NCI-H2081 treated with DMSO at 0.1 percent for 48 hours (cell line): ENCODE data around the gene TTC29.
"Not testable (repeated sequence)": the region's sequence is repeated elsewhere in the genome, so short reads cannot be mapped to it uniquely, and the experiment has no call there.

Experiments used
- DNase-seq: peaks from one replicate; lab custom pipeline; 2025; lab: John Stamatoyannopoulos, UW

Gene TTC29

DNA sequence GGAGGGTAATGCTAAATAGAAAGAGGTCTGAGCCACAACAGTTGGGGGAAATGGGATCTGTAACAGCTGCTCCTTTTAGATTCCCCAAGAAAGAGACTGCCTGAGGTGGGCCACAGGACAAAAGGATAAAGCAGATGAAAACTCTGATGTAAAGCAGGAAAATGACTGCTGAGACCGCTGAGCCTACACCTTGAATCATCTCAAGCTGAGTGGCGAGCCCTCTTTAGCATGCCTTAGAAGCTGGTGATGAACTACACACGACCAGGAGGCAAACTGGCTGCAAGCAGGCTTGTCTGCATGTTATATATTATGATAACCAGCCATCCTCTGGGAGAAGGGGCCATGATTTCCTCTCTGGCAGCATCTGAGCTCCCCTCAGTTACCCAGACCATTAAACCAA is 88.4 kb downstream of the TTC29 start:
- DNase-seq: no peak

DNA sequence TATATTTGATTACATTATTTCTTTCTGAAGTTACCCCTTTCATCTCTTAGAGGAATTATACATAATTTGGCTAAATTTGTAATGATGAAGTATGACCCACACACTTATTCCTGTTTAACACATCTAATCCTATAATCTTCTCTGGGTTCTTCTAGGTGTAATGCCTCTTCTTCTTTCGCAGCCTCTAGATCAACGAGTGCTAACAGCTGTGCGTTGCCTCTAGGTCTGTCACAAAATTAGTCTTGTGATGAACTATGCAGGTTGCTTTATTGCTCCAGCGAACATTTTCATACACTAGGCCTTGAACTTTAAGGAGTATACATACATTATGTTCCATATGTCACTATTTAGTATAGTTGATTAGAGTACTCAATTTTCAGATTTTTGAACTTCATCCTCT is 89.9 kb downstream of the TTC29 start:
- DNase-seq: no peak

DNA sequence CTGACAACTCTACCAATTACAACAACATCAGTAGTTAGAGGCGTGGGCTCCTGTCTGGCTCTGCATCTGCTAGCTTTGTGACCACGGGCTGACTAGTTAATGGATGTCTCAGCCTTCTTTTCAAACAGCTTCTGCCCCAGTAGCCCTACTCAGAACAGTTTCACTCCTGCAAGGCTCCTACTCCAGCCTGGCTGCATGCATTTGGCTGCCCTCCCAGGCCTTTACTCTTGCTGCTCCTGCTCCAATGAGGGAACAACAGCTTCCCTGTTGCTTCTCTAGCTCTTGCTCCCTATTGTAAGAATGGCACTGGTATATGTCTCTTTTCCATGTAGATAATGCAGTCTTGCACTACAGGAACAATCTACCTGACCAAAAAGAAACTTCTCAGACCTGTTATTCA is 93.3 kb downstream of the TTC29 start:
- no peak for DNase-seq

DNA sequence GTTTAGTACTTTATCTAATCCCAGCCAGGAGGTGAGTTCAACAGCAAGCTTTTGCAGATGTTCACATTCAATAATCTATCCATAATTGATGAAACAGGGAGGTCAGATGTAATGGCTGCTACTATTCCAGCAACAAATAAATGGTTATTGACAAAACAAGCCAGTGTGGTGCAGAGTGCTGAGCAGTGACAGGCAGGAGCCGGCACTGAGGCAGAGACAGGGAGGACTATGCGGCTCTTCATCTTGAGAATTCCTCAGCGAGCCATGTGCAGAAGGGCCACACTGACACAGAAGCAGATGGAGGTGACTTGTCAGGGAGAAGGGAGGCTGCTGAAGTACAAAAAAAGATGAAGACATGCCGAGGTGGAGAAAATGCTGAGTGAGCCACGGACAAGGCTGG is 98.3 kb downstream of the TTC29 start:
- DNase-seq: no peak

DNA sequence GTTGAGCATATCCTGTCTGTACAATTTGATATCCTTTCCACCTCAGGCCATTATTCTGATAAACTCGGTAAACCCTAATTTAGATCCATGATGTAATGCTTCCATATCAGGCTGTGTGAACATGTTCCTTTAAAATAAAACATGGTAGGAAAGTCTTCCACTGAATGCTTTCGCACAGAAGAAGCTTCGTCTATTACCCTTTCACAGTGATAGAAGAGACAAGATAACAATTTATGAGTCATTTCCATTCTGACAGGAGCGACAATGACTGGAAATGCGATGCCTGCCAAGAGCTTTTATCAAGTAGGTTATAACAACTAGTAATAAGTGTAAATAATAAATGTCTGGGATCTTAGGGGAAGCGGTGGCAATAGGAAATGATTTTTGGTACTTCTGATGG is 98.8 kb downstream of the TTC29 start:
- no peak for DNase-seq

DNA sequence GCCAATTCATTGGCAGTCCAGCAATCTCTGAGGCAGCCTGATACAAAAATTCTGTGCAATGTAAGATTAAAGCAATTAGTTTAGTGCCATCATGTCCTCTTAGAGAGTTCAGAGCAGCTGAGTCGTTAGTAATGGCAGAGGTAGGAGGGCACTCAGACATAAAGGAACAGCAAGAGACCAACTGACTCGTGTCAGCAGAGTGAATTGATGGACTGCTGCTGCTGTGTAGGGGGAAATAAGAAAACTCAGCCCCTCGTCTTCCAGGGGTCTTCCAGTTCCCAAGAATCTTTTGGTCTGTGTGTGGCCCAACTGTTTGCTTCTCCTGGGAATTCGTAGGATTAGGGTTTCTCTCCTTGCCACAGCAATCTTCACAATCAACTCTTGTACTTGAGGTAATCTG is 100.9 kb downstream of the TTC29 start:
- no peak for DNase-seq

DNA sequence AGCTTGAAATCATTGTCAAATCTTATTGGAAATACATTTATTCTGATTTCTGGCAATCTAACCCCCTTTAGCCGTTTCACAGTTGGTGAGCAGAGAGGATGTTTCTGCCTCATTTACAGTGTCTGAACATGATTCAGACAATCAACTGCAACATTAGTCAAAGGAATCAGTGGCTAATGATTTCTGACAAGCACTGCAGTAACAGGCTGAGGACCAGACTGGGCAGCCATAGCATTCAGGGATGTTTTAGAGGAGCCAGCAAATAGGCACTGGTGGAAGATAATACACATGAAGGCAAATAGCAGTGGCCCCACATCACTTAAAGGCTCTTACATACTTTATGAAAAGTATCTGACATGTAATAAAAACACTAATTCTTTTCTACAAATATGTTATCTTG is 102.8 kb downstream of the TTC29 start:
- DNase-seq: no peak

DNA sequence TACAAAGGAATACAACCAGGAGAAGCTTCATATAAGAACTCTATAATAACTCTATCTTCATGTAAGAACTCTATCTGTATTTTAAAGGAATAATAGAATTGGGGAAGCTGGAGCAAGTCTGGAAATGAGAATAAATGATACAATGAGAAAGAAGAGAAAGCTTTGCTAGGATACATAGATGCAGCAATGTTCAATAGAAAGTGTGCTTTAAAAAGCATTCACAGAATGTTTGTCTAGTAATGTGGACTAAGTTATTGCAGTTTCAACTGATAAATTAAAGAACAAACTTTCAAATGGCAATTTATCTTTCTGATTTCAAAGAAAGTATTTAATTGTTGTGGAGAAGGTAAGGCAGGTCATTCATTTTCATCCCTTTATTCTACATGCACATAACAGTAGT is 104.9 kb downstream of the TTC29 start:
- DNase-seq: no peak

DNA sequence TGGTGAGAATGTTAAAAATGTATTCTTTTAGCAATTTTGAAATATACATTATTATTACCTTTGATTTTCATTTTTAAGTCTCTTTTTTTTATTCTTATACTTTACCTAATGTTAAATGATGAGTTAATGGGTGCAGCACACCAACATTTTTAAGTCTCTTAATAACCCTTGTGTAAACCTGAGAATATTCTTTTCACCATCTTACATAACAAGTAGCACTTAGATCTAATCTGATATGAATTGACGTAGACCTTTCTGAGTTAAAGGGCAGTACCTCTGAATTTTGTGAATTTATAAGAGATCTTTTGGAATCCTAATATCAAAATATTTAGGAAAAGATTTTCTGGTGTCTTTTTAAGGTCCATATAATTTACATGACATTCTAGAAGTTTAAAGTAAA is 110.6 kb downstream of the TTC29 start:
- no peak for DNase-seq

DNA sequence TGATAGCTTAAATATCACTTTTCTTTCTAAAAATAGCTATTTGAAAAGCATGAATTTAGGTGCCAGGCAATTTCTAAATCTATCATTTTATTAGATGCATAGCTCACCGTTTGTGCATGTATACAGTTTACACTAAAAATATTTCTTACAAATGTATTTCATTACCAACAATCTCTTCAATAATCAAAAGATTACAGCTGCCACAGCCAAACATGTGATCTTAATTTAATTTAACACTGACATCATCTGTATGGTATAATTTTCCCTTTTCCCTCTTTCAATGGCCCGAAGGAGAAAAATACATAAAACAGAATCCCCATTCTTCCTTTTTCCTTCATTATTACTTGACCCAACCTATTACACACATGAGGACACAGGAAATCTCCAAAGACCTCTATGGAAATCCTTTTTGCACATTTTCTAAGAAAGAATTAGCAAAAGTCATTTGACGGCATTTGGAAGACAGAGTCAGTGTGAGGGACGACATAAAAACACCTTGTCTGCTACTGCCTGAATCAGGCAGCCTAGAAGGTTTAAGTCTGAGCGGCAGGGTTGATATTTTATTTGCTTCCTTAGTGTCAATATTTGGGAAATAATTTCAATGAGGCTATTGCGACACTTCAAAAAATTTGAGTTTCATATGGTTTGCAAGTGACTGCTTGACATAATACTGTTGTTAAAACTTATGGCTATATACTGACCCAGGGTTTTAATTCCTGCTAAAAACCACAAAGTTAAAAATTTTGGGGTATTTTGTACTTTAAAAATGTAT is 111.2 kb downstream of the TTC29 start:
- no peak for DNase-seq

DNA sequence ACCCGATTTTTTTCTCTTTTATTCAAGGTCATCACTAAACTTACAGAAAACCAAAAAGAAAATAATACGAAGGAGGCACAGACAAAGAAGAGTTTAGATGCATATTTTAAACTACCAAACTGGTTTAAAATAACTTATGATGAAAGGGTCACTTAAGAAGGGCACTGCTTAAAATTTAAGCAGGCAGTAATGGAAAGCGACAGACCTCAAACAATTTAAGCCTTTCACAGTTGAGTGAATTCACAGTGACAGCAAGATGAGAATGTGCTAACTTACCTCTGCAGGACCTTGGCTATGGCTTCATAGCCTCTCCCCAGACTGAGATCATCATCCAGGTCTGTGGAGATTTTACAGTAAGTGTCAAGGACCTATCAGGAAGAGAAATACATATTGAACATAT is 112.1 kb downstream of the TTC29 start:
- no peak for DNase-seq

DNA sequence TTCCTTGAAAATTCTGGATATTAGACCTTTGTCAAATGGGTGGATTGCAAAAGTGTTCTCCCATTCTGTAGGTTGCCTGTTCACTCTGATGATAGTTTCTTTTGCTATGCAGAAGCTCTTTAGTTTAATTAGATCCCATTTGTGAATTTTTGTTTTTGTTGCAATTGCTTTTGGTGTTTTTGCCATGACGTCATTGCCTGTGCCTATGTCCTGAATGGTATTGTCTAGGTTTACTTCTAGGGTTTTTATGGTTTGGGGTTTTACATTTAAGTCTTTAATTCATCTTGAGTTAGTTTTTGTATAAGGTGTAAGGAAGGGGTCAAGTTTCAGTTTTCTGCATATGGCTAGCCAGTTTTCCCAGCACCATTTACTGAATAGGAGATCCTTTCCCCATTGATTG is 122.7 kb downstream of the TTC29 start:
- not testable (repeated sequence) for DNase-seq

DNA sequence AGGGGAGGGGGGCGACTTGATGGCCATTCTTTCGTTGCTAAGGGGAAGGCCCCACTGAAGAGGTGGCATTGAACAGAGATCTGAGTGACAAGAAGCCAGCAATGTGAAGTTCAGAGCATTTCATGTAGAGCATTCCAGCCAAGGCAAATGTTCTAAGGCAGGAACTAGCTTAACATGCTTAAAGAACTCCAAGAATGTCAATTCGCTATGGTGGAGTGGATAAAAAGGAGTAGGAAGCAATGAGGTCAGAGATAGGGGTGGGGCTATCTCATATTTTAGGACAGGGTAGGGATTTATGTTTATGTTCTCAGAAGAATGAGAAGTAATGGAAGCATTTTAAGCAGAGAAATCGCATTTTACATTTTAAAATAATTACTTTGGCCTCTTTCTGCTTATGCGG is 130.9 kb downstream of the TTC29 start:
- DNase-seq: no peak

DNA sequence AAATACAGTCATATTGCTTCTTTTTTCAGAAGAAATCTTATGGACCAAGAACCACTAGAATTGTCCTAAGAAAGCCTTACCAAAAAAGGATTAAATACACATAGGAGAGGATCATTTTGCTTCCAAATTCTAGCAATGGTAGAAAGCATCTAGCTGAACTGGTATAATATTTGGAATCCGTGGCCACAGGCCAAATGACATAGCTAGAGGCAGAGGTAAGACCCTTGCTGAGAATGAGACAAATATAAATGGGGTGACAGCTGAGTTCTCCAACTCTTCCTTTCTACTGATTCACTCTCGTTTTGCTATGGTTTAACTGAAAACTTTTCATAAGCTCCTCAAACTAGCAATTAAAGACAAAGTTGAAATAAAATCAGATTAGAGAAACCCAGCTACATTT is 150.0 kb downstream of the TTC29 start:
- no peak for DNase-seq

DNA sequence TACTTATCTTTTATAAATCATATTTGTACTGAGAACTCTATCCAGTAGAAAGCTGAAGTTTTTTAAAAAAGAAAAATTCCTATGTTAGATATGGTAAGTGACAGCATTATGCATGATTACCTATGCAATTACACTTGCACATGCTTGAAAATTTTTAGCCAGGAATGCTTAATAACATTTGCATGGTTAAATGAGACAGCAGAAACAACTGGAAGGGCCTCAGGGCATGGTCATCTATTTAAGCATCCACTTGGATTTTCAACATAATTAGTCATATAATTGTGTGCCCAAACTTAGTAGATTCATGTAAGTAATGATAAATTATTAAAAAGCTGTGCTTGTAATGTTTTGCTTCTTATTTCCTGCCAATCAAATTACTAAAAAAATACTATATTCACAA is 151.9 kb downstream of the TTC29 start:
- DNase-seq: no peak

DNA sequence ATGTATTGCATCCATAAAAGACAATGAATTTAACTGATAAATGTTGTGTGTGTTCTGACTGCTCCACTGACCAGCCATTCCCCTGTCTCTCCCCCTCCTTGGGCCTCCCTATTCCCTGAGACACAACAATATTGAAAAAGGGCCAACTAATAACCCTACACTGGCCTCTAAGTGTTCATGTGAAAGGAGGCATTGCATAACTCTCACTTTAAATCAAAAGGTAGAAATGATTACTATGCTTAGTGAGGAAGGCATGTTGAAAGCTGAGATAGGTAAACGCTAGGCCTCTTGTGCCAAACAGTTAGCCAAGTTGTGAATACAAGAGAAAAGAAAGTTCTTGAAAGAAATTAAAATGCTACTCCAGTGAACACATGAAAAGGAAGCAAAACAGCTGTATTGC is 154.2 kb downstream of the TTC29 start:
- DNase-seq: no peak

DNA sequence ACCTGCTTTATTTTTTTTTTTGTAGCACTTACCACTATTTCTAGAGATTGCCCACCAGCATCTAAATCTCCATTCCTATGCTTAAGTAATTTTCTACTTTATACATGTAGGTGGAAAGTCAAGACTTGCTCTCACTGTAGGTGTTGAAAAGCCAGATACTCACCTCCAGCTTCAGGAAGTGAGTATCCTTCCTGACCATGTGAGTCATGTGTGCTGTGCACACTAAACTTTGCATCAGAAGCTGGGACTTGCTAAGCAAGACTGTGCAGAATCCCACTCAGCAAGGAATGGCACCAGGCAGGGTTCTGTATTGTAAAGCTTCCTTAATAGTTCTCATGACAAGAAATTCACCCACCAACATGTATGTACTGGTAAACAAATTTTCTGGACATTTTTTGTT is 155.1 kb downstream of the TTC29 start:
- DNase-seq: no peak

DNA sequence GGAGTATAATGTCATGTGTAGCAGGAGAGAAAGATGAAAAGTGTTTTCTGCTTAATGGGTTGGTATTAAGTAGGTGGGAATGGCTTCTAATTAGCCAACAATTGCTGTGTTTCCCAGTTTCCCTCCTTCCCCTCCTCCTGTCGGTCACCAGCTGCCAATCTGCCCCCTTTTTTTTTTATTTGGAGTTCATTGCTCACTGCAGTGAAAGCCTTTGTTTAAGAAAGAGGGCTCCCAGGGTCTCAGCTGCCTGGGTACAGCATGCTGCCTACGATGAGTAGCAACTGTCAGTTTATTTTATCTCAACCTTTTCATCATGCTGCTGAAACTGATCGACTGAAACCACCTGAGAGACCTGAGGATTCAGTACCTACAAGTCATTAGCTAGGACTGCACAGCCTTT is 157.9 kb downstream of the TTC29 start:
- no peak for DNase-seq

DNA sequence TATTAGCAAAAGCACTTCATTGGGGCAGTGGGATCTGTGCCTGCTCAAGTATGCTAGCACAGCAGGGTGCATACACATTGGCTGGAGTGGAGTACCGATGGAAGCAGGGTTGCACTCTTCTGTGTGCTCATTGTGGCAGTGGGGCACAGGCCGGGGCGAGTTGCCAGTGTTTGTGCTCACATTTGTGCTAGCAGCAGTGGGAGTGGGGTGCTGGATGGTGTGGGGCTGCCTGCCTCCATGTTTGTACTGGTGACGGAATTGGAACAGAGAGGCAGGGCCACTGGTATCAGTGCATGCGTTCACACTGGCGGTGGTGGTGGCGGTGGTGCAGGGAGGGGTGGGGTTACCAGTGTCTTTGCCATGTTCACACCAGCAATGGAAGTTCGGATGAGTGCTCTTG is 169.0 kb downstream of the TTC29 start:
- DNase-seq: no peak

DNA sequence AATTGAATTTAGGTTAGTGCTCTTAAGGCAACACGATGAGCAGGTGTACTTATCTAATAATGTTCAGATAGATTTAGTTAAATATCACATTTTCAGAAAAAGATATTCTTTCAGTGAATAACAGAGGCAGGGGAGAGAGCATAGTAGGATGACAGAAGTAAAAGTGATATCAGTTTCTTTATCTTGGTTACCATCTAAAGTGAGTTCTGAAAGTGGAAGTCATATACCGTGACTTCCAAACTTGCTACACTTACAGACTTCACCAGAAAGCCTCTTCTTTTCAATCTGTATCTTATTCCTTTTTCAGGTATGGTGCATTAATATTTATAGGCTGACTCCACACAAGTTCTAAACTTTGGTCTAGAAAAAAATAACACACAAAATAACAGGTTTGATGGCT is 182.1 kb downstream of the TTC29 start:
- no peak for DNase-seq

DNA sequence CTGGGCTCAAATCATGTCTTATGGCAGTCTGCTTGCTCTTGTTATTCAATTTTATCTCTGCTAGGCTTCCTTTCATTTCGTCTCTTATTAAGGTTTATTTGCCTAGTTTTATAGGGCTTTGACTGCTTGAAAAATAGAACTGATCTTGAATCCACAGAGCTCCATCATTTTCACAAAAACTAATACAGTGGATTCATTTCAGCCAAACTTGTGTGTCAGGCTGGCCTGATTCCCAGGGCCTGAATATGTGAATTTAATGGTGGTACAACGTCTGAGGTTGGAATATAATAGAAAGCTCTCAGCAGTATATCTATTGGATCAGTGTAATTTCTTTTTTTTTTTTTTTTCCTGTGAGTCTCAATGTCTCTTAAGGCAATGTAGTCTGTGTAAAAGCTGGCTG is 183.6 kb downstream of the TTC29 start:
- DNase-seq: no peak

DNA sequence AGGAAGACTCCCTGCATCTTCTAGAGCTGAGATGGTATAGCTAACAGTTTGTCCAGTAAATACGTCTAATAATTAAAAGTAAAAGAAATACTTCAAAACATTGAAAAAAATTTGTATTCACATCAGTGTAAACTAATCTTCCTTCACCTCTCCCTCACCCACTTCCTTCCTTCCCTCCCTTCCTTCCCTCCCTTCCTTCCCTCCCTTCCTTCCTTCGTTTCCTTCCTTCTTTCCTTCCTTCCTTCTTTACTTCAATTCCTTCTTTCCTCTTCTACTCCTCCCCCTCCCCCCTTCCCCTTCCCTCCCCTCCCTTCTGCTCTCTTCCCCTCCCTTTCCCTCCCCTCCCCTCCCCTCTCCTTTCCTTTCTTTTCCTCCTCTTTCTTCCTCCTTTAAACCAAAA is 203.2 kb downstream of the TTC29 start:
- DNase-seq: no peak

DNA sequence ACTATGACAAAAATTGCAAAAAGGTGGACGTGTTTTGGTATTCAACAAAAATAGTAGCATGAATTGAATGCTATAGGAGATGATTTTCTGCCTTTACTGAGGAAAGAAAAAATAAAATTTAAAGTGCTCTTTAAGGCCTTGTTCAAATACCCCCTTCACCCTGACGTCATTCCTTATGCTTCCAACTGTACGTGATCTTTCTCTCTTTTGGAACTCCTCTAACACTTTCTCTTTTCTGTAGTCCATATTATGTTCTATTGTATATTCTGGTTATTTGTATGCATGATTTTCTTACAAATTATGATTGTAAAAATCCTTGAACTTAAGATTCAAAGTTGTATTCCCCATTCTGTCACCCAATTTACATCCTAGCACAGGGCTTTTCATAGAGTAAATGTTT is 206.5 kb downstream of the TTC29 start:
- no peak for DNase-seq

DNA sequence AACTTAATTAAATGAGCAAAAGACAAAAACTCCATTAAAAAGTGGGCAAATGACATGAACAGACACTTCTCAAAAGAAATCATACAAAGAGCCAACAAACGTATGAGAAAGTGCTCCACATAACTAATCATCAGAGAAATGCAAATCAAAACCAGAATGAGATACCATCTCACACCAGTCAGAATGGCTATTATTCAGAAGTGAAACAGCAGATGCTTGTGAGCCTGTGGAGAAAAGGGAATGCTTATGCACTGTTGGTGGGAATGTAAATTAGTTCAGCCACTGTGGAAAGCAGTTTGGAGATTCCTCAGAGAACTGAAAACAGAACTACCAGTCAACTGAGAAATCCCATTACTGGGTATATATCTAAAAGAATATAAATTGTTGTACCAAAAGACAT is 222.1 kb downstream of the TTC29 start:
- DNase-seq: not testable (repeated sequence)

DNA sequence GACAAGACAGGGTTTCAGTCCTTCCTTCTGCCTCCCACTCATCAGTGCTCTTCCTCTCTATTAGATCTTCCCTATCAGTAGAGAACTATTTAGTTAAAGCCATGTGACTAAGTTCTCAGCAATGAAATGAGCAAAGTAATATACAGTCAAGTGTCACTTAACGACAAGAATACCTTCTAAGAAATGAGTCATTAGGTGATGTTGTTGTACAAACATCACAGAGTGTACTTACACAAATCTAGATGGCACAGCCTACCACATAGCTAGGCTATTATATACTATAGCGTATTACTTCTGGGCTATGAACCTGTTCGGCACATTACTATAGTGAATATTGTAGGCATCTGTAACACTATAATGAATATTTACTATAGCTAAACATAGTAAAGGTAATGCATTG is 235.7 kb downstream of the TTC29 start:
- no peak for DNase-seq
